H9 (cell line): Measurements from ENCODE around the gene RANGRF. TPM values are rescaled to one million over a fixed set of nuclear protein-coding genes. Genes with fewer than 3 reads are reported as not detected.

Source experiments
- DNase-seq: peaks from one replicate; pipeline ENCODE4 v3.0.0-alpha.2; 2017
- H2AFZ ChIP-seq: one replicate; pipeline ENCODE4 v1.6.1; 2013; ENCODE audit warnings: mild to moderate bottlenecking, low read length, control low read depth, moderate library complexity
- H2AK5ac ChIP-seq: 2 replicates; pipeline ENCODE4 v1.6.1; 2013; ENCODE audit warnings: low read length, control low read depth, mixed read lengths; ENCODE audit not compliant: insufficient read length
- H2BK120ac ChIP-seq: one replicate; pipeline ENCODE4 v1.6.1; 2013; ENCODE audit warnings: low read depth, mild to moderate bottlenecking, low read length, control low read depth, inconsistent platforms; ENCODE audit not compliant: poor library complexity, severe bottlenecking
- H2BK12ac ChIP-seq: 2 replicates; pipeline ENCODE4 v1.6.1; 2013; ENCODE audit warnings: low read length, control low read depth, mixed read lengths, low read depth; ENCODE audit not compliant: insufficient read length
- H2BK15ac ChIP-seq: 2 replicates; pipeline ENCODE4 v1.6.1; 2013; ENCODE audit warnings: low read depth, low read length, control low read depth
- H2BK20ac ChIP-seq: one replicate; pipeline ENCODE4 v1.6.1; 2013; ENCODE audit warnings: low read depth, mild to moderate bottlenecking, low read length, control low read depth, inconsistent platforms; ENCODE audit not compliant: poor library complexity, severe bottlenecking
- H2BK5ac ChIP-seq: 2 replicates; pipeline ENCODE4 v1.6.1; 2013; ENCODE audit warnings: low read length, control low read depth, mixed read lengths; ENCODE audit not compliant: insufficient read length
- H3K14ac ChIP-seq: 2 replicates; pipeline ENCODE4 v1.6.1; 2013; ENCODE audit warnings: low read length, control low read depth; ENCODE audit not compliant: insufficient read depth
- H3K18ac ChIP-seq: 2 replicates; pipeline ENCODE4 v1.6.1; 2013; ENCODE audit warnings: low read depth, mild to moderate bottlenecking, mixed read lengths, low read length, control low read depth; ENCODE audit not compliant: insufficient read length
- H3K23ac ChIP-seq: 2 replicates; pipeline ENCODE4 v1.6.1; 2013; ENCODE audit warnings: low read length, control low read depth, mixed read lengths, low read depth; ENCODE audit not compliant: insufficient read length
- H3K23me2 ChIP-seq: 2 replicates; pipeline ENCODE4 v1.6.1; 2013; ENCODE audit warnings: low read depth, mild to moderate bottlenecking, mixed read lengths, low read length, control low read depth; ENCODE audit not compliant: insufficient read length, poor library complexity, severe bottlenecking
- H3K27ac ChIP-seq: 2 replicates; pipeline ENCODE4 v1.5.1; 2013; ENCODE audit warnings: low read length, control low read depth, mixed read lengths, low read depth; ENCODE audit not compliant: insufficient read length
- H3K27me3 ChIP-seq: 2 replicates; pipeline ENCODE4 v1.6.1; 2013; ENCODE audit warnings: low read length, control low read depth, inconsistent platforms; ENCODE audit not compliant: insufficient read depth
- H3K4ac ChIP-seq: 2 replicates; pipeline ENCODE4 v1.6.1; 2013; ENCODE audit warnings: low read depth, mild to moderate bottlenecking, control low read depth, inconsistent platforms, low read length, moderate library complexity
- H3K4me1 ChIP-seq: 2 replicates; pipeline ENCODE4 v1.6.1; 2013; ENCODE audit warnings: low read length, control low read depth, inconsistent platforms; ENCODE audit not compliant: insufficient read depth
- H3K4me2 ChIP-seq: 2 replicates; pipeline ENCODE4 v1.6.1; 2013; ENCODE audit warnings: low read length, control low read depth, mixed read lengths; ENCODE audit not compliant: insufficient read length, insufficient read depth
- H3K56ac ChIP-seq: 2 replicates; pipeline ENCODE4 v1.6.1; 2013; ENCODE audit warnings: low read depth, mild to moderate bottlenecking, mixed read lengths, low read length, control low read depth; ENCODE audit not compliant: insufficient read length
- H3K79me1 ChIP-seq: 2 replicates; pipeline ENCODE4 v1.6.1; 2013; ENCODE audit warnings: low read depth, mild to moderate bottlenecking, moderate library complexity, low read length, control low read depth, inconsistent platforms; ENCODE audit not compliant: insufficient read depth, poor library complexity, severe bottlenecking
- H3K79me2 ChIP-seq: 2 replicates; pipeline ENCODE4 v1.6.1; 2013; ENCODE audit warnings: low read length, control low read depth, inconsistent platforms; ENCODE audit not compliant: insufficient read depth
- H3K9ac ChIP-seq: 2 replicates; pipeline ENCODE4 v1.6.1; 2013; ENCODE audit warnings: low read length, control low read depth, mixed read lengths; ENCODE audit not compliant: insufficient read length; ENCODE audit errors: extremely low read depth
- H3K9me3 ChIP-seq: one replicate; pipeline ENCODE4 v1.6.1; 2013; ENCODE audit warnings: low read depth, low read length, inconsistent platforms; ENCODE audit not compliant: control insufficient read depth
- H3T11ph ChIP-seq: one replicate; pipeline ENCODE4 v1.6.1; 2013; ENCODE audit warnings: mild to moderate bottlenecking, low read length, control low read depth, inconsistent platforms
- H4K20me1 ChIP-seq: one replicate; pipeline ENCODE4 v1.6.1; 2013; ENCODE audit not compliant: control insufficient read depth, insufficient read length, insufficient read depth
- H4K5ac ChIP-seq: 2 replicates; pipeline ENCODE4 v1.6.1; 2013; ENCODE audit warnings: low read depth, mild to moderate bottlenecking, mixed read lengths, low read length, control low read depth; ENCODE audit not compliant: insufficient read length
- H4K8ac ChIP-seq: replicated peaks from 2 replicates; pipeline ENCODE4 v1.6.1; 2013; ENCODE audit warnings: low read length, control low read depth, mixed read lengths, low read depth; ENCODE audit not compliant: insufficient read length
- H4K91ac ChIP-seq: 2 replicates; pipeline ENCODE4 v1.6.1; 2013; ENCODE audit warnings: low read depth, mild to moderate bottlenecking, moderate library complexity, mixed read lengths, low read length, control low read depth; ENCODE audit not compliant: insufficient read length
- H3K27ac Mint-ChIP-seq, 3 experiments: 2 replicates in 2 of 3; 3 replicates in 1 of 3; pipeline ENCODE4 v1.8.0; 2020 to 2021; ENCODE audit warnings: mixed read lengths in 3 of 3, mild to moderate bottlenecking in 1 of 3, moderate library complexity in 1 of 3
- H3K27me3 Mint-ChIP-seq: 2 replicates; pipeline ENCODE4 v1.8.0; 2021; ENCODE audit warnings: low read depth, mild to moderate bottlenecking, moderate library complexity, mixed read lengths
- H3K36me3 Mint-ChIP-seq, 3 experiments: 2 replicates in 2 of 3; 3 replicates in 1 of 3; pipeline ENCODE4 v1.8.0; 2020 to 2021; ENCODE audit warnings: low read depth in 3 of 3, mixed read lengths in 3 of 3; ENCODE audit not compliant: insufficient read depth in 1 of 3
- H3K4me1 Mint-ChIP-seq, 2 experiments: 2 replicates each; pipeline ENCODE4 v1.8.0; 2020; ENCODE audit warnings: mixed read lengths in 2 of 2
- H3K4me3 Mint-ChIP-seq, 2 experiments: 2 replicates in 1 of 2; 3 replicates in 1 of 2; pipeline ENCODE4 v1.8.0; 2020 to 2021; ENCODE audit warnings: mild to moderate bottlenecking in 2 of 2, mixed read lengths in 2 of 2, moderate library complexity in 1 of 2
- H3K9me3 Mint-ChIP-seq, 2 experiments: 2 replicates in 1 of 2; 3 replicates in 1 of 2; pipeline ENCODE4 v1.8.0; 2020; ENCODE audit warnings: mild to moderate bottlenecking in 2 of 2, mixed read lengths in 2 of 2, moderate library complexity in 1 of 2
- WGBS: extraction: QIAGEN DNeasy Blood & Tissue Kit; methylation state at CpG from one replicate; pipeline ENCODE4 v1.1.7; 2013; ENCODE audit warnings: missing lambda C conversion rate, low lambda C conversion rate, mixed read lengths; ENCODE audit not compliant: insufficient read length; ENCODE audit errors: extremely low coverage; 5-methylcytosine and 5-hydroxymethylcytosine counted together
- total RNA-seq: library from RNA; stranded (reverse); gene quantifications from 2 replicates; pipeline ENCODE4 v1.2.1, GENCODE V29; 2021
- TF ChIP-seq, protein P1 (sequence below): fragments of 200-600 bp; sonication (generic); conservative IDR thresholded peaks from 3 replicates; pipeline ENCODE4 v1.8.0; 2021; ENCODE audit warnings: antibody characterized with exemption, mild to moderate bottlenecking

Gene RANGRF
- total RNA-seq, 1 experiment from 2014 or later = 36.9 TPM

DNA sequence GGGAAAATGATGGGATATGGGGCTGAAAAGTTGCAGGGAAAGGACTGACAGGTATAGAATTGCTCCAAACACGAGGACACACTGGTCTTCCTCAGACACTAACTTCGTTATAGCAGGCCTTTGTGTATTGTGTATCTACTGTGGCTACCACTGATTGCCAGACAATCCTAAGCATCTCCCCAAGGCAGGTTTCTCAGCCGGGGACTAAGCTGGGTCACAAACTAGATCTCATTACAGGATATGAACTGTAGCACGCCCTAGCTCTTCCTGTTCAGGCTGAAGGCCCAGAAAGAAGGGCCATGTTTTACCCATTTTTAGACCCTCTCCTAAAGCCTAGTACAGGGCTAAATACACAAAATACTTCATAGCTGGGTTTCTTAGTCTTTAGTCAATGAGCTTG lies 5.1 kb upstream of the RANGRF start:
- Mint-ChIP-seq H3K27ac (no peak overlapping the region), H3K9me3 (no peaks in the 10 kb centered on the region; a peak in 1 of 5 replicates), H3K27me3 (no peaks in the 10 kb centered on the region), H3K4me3 (peak overlapping the region in 1 of 2 experiments; percentile 26; a peak in 1 of 5 replicates), H3K36me3 (0 out of 7 replicates have a peak, but pooled peaks cover 0 to 4% (median 0%) of the 10 kb centered on the region in 3 experiments), H3K4me1 (peaks cover 12% of the 10 kb centered on the region in 2 experiments)
- Histone ChIP-seq H3K79me1 (no peaks in the 10 kb centered on the region), H3K56ac (no peak overlapping the region), H2AFZ (no peak overlapping the region), H2BK20ac (no peak overlapping the region), H3K27ac (no peak overlapping the region), H3K4me1 (no peaks in the 10 kb centered on the region), H3K4me2 (no peak overlapping the region), H2BK15ac (no peak overlapping the region), H3K4ac (no peak overlapping the region), H4K20me1 (no peaks in the 10 kb centered on the region), H3K18ac (no peak overlapping the region), H4K91ac (no peak overlapping the region), H2BK120ac (no peak overlapping the region), H4K5ac (no peak overlapping the region), H2BK5ac (no peak overlapping the region), H3K27me3 (no peaks in the 10 kb centered on the region), H3T11ph (no peak overlapping the region), H3K14ac (no peak overlapping the region), H3K23me2 (no peaks in the 10 kb centered on the region), H3K79me2 (no peaks in the 10 kb centered on the region), H3K9ac (no peak overlapping the region), H2BK12ac (no peak overlapping the region), H3K23ac (no peak overlapping the region), H4K8ac (no peak overlapping the region), H3K9me3 (no peaks in the 10 kb centered on the region), H2AK5ac (no peak overlapping the region)
- no CpG with 5 or more reads among the region's 4 CpGs for WGBS
- TF ChIP-seq, protein P1, sequence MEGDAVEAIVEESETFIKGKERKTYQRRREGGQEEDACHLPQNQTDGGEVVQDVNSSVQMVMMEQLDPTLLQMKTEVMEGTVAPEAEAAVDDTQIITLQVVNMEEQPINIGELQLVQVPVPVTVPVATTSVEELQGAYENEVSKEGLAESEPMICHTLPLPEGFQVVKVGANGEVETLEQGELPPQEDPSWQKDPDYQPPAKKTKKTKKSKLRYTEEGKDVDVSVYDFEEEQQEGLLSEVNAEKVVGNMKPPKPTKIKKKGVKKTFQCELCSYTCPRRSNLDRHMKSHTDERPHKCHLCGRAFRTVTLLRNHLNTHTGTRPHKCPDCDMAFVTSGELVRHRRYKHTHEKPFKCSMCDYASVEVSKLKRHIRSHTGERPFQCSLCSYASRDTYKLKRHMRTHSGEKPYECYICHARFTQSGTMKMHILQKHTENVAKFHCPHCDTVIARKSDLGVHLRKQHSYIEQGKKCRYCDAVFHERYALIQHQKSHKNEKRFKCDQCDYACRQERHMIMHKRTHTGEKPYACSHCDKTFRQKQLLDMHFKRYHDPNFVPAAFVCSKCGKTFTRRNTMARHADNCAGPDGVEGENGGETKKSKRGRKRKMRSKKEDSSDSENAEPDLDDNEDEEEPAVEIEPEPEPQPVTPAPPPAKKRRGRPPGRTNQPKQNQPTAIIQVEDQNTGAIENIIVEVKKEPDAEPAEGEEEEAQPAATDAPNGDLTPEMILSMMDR = no peak
- DNase-seq = no peak
